Kidney (tissue), 14 donors: Measurements from ENCODE around the gene EEFSEC. TPM values are rescaled to one million over a fixed set of nuclear protein-coding genes. Genes with fewer than 3 reads are reported as not detected.

Experiments used
- DNase-seq, 5 donors: peaks; one replicate each; pipeline ENCODE4 v3.0.0-alpha.2; 2013 to 2020
- FAIRE-seq: peaks from 2 replicates; lab custom pipeline; 2012; peaks lifted over from hg19 to GRCh38; lab: Jason Lieb, UNC
- H3K27ac ChIP-seq, 2 donors: one replicate each; pipeline ENCODE4 v1.7.0; 2013; ENCODE audit warnings: low read depth in 2 of 2, low read length in 2 of 2, inconsistent platforms in 1 of 2
- H3K27me3 ChIP-seq: one replicate; pipeline ENCODE4 v1.7.1; 2013; ENCODE audit warnings: low read length, inconsistent platforms; ENCODE audit not compliant: control insufficient read depth, insufficient read depth
- H3K36me3 ChIP-seq, 3 donors: one replicate each; pipeline versions ENCODE4 v1.7.0 to v1.7.1; 2013; ENCODE audit warnings: low read length in 3 of 3, control low read depth in 1 of 3, inconsistent platforms in 1 of 3; ENCODE audit not compliant: insufficient read depth in 3 of 3, control insufficient read depth in 2 of 3
- H3K4me1 ChIP-seq, 3 donors: one replicate each; pipeline versions ENCODE4 v1.7.0 to v1.7.1; 2013; ENCODE audit warnings: low read length in 3 of 3, inconsistent platforms in 1 of 3, low read depth in 1 of 3; ENCODE audit not compliant: control insufficient read depth in 2 of 3, insufficient read depth in 2 of 3
- H3K4me3 ChIP-seq, 3 donors: one replicate each; pipeline versions ENCODE4 v1.7.0 to v1.8.1; 2013; ENCODE audit warnings: low read length in 3 of 3, control low read depth in 1 of 3, inconsistent platforms in 1 of 3
- H3K9ac ChIP-seq, 3 donors: one replicate each; pipeline versions ENCODE4 v1.7.0 to v1.7.1; 2013; ENCODE audit warnings: low read length in 3 of 3, control low read depth in 1 of 3, inconsistent platforms in 1 of 3
- H3K9me3 ChIP-seq, 3 donors: one replicate each; pipeline versions ENCODE4 v1.7.0 to v1.7.1; 2013; ENCODE audit warnings: low read length in 3 of 3, control low read depth in 1 of 3, inconsistent platforms in 1 of 3; ENCODE audit not compliant: control insufficient read depth in 2 of 3, insufficient read depth in 1 of 3
- intact Hi-C: fragments of 100-400 bp; cut with DNase I; formaldehyde crosslinking; loops from one replicate; pipeline ENCODE4 v1.11.1; 2022
- polyA plus RNA-seq: library from polyadenylated mRNA; stranded (reverse); fragments of 350-450 nt; fragmentation: Illumina TruSeq; extraction: RNeasy Lipid Tissue Mini Kit (QIAGEN cat#74804); gene quantifications from one replicate; pipeline ENCODE4 v1.2.3, GENCODE V29; 2014; ENCODE audit warnings: low read depth, low replicate concordance; ENCODE audit not compliant: insufficient read depth
- total RNA-seq: library from RNA; stranded (reverse); fragmentation: NEBNext Ultra II Directional; extraction: Animal tissue kit (Norgen Biotek cat#: 25700); gene quantifications from one replicate; pipeline ENCODE4 v1.2.1, GENCODE V29; 2021
- TF ChIP-seq, protein P1 (sequence below): IDR thresholded peaks from 3 replicates; pipeline ENCODE4 v1.5.1; 2012; ENCODE audit warnings: mild to moderate bottlenecking, moderate library complexity, borderline replicate concordance; ENCODE audit not compliant: insufficient read depth; ENCODE audit errors: extremely low read depth
- donor health status: control.
- donor health status: control.
- donor health status: control.
- donor health status: control.
- donor health status: control.
- donor health status: DM: yes; HTN: yes; CAD: no.
- donor health status: Normal renal cell carcinoma (clear cell type).

The EEFSEC gene
- total and polyA plus RNA-seq, 2 donors from 2014 or later: 15.2 to 23.2 TPM

GRCh38 chr3:128366652-128367051, 213.4 kb downstream of the EEFSEC start:
- Histone ChIP-seq H3K27me3 (no peaks in the 10 kb centered on the region), H3K9me3 (no peaks in the 10 kb centered on the region), H3K36me3 (peaks cover 0 to 3% (median 2%) of the 10 kb centered on the region in 3 donors), H3K9ac (no peak overlapping the region), H3K4me1 (peaks cover 0 to 10% (median 0%) of the 10 kb centered on the region in 3 donors), H3K4me3 (no peak overlapping the region), H3K27ac (no peak overlapping the region)
- DNase-seq (no peak), FAIRE-seq (no peak)
- TF ChIP-seq, protein P1, sequence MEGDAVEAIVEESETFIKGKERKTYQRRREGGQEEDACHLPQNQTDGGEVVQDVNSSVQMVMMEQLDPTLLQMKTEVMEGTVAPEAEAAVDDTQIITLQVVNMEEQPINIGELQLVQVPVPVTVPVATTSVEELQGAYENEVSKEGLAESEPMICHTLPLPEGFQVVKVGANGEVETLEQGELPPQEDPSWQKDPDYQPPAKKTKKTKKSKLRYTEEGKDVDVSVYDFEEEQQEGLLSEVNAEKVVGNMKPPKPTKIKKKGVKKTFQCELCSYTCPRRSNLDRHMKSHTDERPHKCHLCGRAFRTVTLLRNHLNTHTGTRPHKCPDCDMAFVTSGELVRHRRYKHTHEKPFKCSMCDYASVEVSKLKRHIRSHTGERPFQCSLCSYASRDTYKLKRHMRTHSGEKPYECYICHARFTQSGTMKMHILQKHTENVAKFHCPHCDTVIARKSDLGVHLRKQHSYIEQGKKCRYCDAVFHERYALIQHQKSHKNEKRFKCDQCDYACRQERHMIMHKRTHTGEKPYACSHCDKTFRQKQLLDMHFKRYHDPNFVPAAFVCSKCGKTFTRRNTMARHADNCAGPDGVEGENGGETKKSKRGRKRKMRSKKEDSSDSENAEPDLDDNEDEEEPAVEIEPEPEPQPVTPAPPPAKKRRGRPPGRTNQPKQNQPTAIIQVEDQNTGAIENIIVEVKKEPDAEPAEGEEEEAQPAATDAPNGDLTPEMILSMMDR: no peak
- intact Hi-C loops: no loop called here

DNA sequence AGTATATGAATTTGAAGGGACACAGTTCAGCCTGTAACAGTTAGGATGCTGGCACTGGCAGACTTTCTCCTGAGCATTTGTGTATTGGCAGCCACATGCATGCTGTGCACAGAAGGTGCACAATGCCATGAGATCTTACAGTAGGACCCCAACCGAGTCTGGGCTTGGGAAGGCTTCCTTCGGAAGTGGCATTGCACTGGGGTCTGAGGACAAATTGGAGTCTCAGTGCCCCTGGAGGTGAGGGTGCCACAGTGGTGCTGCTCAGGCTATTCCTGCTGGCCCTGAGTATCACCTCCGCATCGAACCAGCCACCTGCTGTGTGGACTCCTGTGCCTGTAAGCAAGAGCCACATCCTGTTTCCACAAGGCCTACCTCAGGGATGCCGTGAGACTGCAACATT, 213.9 kb downstream of the EEFSEC start:
- H3K4me3 ChIP-seq: no peak overlapping the region
- TF ChIP-seq, protein P1: no peak
- H3K9ac ChIP-seq: no peak overlapping the region
- peak in 1 of 5 donors; percentile 48 for DNase-seq
- peaks cover 0 to 10% (median 0%) of the 10 kb centered on the region in 3 donors for H3K4me1 ChIP-seq
- H3K27ac ChIP-seq: no peak overlapping the region
- H3K9me3 ChIP-seq: no peaks in the 10 kb centered on the region
- intact Hi-C loops: no loop called here
- FAIRE-seq: no peak
- H3K27me3 ChIP-seq: no peaks in the 10 kb centered on the region
- peaks cover 0 to 2% (median 0%) of the 10 kb centered on the region in 3 donors for H3K36me3 ChIP-seq

DNA sequence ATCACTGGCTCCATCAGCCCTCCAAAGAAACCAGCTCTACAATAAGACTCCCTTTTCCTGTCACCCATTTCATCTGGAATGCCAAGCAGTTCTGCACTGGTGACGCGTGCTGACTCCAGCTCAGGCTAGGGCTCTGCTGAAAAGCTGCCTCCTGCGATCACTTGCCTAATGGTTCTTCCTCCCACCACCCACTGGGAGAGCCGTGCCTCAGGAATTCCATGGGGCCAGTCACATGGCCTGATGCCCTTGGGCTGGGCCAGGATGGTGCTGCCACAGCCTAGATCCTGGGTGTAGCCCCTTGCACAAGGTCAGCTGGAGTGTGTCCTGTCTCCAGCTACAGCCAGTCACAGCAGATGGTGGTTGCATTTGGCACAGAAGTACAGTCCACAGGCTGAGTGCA, 214.5 kb downstream of the EEFSEC start:
- Histone ChIP-seq H3K27ac (no peak overlapping the region), H3K9ac (no peak overlapping the region), H3K27me3 (no peaks in the 10 kb centered on the region), H3K4me3 (no peak overlapping the region), H3K9me3 (no peaks in the 10 kb centered on the region), H3K36me3 (peaks cover 0 to 2% (median 0%) of the 10 kb centered on the region in 3 donors), H3K4me1 (peaks cover 0 to 10% (median 0%) of the 10 kb centered on the region in 3 donors)
- DNase-seq: peak in 2 of 5 donors; percentile 28 to 57
- TF ChIP-seq, protein P1: no peak
- intact Hi-C loops: no loop called here
- FAIRE-seq: no peak

DNA sequence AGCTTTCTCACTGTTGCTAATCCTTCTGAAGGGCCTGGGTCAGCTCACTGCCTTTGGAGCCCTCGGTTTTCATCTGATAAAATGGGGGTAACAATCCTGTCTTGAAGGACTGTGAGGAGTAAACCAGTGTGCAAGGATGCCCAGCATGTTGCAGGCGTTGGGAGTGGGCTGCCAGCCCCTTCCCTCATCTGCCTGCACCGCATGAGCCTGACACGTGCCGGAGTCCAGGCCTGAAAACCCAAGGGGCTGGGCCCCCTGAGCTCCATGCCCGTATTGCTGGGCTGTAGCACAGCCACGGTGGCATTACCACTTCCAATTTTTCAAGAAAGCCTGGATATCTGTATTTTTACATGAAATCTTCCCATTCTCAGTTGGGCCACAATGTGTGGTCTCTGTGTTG, 215.3 kb downstream of the EEFSEC start:
- intact Hi-C loops: no loop called here
- Histone ChIP-seq H3K27ac (no peak overlapping the region), H3K4me3 (no peak overlapping the region), H3K9me3 (no peaks in the 10 kb centered on the region), H3K27me3 (no peaks in the 10 kb centered on the region), H3K4me1 (peaks cover 0 to 10% (median 0%) of the 10 kb centered on the region in 3 donors), H3K36me3 (peaks cover 0 to 2% (median 0%) of the 10 kb centered on the region in 3 donors), H3K9ac (no peak overlapping the region)
- peak in 1 of 5 donors; percentile 59 for DNase-seq
- FAIRE-seq: no peak
- TF ChIP-seq, protein P1: no peak
